Brain microvascular endothelial cell (primary cell): ENCODE data around the gene PRR16.

ENCODE experiments used
- DNase-seq: peaks from one replicate; pipeline ENCODE4 v3.0.0-alpha.2; 2020
- H3K27ac ChIP-seq: fragments of 250-450 bp; sonication (Bioruptor Pico); 2 replicates; pipeline ENCODE4 v1.5.1; 2020; ENCODE audit warnings: mild to moderate bottlenecking, moderate library complexity
- H3K27me3 ChIP-seq: fragments of 250-450 bp; sonication (Bioruptor Pico); replicated peaks from 2 replicates; pipeline ENCODE4 v1.5.1; 2020; ENCODE audit warnings: mild to moderate bottlenecking
- H3K36me3 ChIP-seq: fragments of 250-450 bp; sonication (Bioruptor Pico); replicated peaks from 2 replicates; pipeline ENCODE4 v1.5.1; 2020; ENCODE audit warnings: mild to moderate bottlenecking
- H3K4me3 ChIP-seq: 2 replicates; pipeline ENCODE4 v1.5.1; 2011; ENCODE audit warnings: low read depth, mild to moderate bottlenecking, control low read depth, low read length, moderate library complexity
- in situ Hi-C: cut with HindIII; loops from 2 replicates; pipeline ENCODE4 v1.10.0; 2017; ENCODE audit warnings: low sequenced_read_pairs, low pct_ligation_motif_present
- TF ChIP-seq, protein P1 (sequence below): IDR thresholded peaks from 2 replicates; pipeline ENCODE4 v1.5.1; 2011; ENCODE audit warnings: low read depth, mild to moderate bottlenecking, moderate library complexity, low read length, control low read depth, inconsistent platforms; ENCODE audit errors: missing control alignments

Gene PRR16

DNA sequence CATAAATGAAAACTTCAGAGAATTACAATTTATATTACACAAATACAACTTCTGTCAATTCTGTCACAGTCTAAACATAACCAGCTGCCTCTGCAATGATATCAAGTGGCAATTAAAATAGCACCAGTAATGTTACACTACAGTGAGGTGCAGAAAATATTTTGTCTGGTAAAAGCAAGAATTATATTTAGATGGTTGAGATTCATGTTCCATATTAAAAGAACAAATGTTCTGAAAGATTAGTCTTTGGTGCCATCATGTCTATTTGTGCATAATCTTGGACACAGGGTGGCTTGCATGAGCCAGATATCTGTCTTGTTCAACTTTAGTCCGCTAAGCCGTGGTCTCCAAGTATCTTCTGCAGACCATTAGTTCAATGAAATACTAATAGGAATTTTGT is 29.0 kb upstream of the PRR16 start:
- no peak overlapping the region for H3K27ac ChIP-seq
- no peak for DNase-seq
- no peaks in the 10 kb centered on the region for H3K27me3 ChIP-seq
- TF ChIP-seq, protein P1, sequence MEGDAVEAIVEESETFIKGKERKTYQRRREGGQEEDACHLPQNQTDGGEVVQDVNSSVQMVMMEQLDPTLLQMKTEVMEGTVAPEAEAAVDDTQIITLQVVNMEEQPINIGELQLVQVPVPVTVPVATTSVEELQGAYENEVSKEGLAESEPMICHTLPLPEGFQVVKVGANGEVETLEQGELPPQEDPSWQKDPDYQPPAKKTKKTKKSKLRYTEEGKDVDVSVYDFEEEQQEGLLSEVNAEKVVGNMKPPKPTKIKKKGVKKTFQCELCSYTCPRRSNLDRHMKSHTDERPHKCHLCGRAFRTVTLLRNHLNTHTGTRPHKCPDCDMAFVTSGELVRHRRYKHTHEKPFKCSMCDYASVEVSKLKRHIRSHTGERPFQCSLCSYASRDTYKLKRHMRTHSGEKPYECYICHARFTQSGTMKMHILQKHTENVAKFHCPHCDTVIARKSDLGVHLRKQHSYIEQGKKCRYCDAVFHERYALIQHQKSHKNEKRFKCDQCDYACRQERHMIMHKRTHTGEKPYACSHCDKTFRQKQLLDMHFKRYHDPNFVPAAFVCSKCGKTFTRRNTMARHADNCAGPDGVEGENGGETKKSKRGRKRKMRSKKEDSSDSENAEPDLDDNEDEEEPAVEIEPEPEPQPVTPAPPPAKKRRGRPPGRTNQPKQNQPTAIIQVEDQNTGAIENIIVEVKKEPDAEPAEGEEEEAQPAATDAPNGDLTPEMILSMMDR = no peak
- no peaks in the 10 kb centered on the region for H3K36me3 ChIP-seq
- in situ Hi-C loops = no loop called here
- H3K4me3 ChIP-seq = no peak overlapping the region

DNA sequence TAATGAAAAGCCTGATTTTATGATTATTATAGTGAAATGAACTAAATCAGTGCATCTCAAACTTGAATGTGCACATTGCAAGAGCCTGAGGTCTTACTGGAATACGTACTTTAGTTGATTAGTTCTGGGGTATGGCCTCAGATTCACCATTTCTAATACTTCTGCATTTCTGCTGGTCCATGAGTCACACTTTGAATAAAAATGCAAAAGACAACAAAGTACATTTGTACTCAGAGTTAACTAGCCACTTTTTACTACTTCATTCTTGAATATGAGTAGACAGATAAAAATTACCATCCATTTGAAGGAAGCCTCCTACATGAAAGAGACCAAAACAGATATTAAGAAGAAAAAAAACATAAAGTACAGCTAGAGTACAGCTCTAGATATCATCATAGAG is 27.1 kb upstream of the PRR16 start:
- H3K27ac ChIP-seq = no peak overlapping the region
- in situ Hi-C loops = no loop called here

DNA sequence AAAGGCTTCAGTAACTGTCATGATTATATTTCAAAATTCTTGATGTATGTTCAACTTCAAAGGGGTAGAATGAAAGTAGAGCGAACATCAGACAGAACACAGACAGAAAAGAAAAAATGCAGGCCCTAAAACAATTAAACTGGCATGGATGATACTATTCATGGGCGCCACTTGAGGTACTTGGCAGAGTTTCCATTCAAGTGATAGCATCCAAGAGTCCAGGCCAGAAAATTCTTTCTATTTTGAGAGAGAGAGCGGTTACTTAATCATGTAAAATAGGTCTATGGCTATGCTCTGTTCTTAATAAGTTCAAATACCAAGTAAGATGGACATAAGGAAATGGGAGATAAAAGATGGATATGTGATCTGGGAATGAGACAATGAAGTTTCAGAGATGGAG is 21.4 kb upstream of the PRR16 start:
- TF ChIP-seq, protein P1 = no peak
- no peak overlapping the region for H3K4me3 ChIP-seq
- no peaks in the 10 kb centered on the region for H3K36me3 ChIP-seq
- in situ Hi-C loops = no loop called here
- no peaks in the 10 kb centered on the region for H3K27me3 ChIP-seq
- no peak for DNase-seq
- H3K27ac ChIP-seq = no peak overlapping the region

More for the DNA sequence above, 27.1 kb upstream of the PRR16 start:
- TF ChIP-seq, protein P1 = no peak
- Histone ChIP-seq H3K27me3 (no peaks in the 10 kb centered on the region), H3K36me3 (no peaks in the 10 kb centered on the region), H3K4me3 (no peak overlapping the region)
- DNase-seq = peak; percentile 19

DNA sequence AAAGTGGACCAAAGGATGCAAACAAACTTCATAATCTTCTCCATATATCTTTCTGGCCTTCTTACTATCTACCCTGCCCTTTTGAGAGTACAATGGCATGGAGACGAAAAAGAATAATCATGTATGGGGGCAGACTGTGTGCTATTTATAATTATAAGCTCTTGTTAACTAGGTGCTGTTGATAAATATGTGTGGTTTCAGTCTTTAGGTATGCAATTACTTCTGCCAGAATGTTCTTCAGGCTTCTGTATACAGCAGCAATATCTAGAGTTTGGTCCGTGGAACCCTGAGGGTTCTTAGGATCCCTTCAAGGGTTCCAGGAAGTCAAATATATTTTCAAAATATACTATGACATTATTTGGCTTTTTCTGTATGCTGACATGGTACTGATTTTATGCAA is 20.5 kb upstream of the PRR16 start:
- Histone ChIP-seq H3K4me3 (no peak overlapping the region), H3K27me3 (no peaks in the 10 kb centered on the region), H3K36me3 (no peaks in the 10 kb centered on the region), H3K27ac (no peak overlapping the region)
- DNase-seq = no peak
- TF ChIP-seq, protein P1 = no peak
- in situ Hi-C loops = no loop called here

DNA sequence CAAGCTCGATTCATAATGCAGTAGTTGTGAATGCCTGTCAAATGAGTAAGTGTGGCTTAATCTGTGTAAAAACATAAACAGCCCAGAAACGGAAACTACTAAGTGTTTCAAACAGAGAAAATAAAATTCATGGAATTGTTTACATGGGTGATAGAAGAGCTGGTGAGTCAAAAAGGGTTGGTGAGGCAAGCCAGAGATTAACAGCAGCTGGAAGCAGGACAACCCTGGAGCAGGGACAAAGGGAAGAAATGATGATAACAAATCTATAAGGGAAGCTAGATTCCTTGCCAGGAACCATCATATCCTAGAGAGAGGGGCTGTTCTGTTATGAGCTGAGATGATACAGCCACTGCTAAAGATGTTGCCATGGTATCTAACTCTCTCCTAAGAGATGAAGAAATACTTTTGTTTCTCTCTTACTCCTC is 18.0 kb upstream of the PRR16 start:
- H3K27ac ChIP-seq = peak overlapping the region; percentile 82
- TF ChIP-seq, protein P1 = no peak
- H3K36me3 ChIP-seq = no peaks in the 10 kb centered on the region
- no peaks in the 10 kb centered on the region for H3K27me3 ChIP-seq
- in situ Hi-C loops = no loop called here
- H3K4me3 ChIP-seq = no peak overlapping the region
- DNase-seq = peak; percentile 91

DNA sequence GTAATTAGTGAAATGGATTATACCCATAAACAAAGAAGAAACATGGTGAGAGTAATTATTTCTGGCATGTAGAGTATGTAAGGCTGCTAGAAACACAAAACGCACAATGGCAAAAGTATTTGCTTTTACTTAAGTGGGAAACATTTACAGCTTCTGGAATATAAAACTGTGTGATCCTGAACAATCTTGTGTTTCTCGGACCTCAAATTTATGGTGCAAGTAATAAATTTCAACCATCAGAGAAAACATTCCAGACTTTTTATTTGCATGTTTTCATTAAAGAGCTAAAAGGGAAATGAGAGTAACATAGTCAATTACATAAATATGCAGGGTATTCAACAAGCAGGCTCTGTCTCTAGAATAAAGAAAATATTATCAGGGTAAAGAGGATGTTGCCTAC is 17.2 kb upstream of the PRR16 start:
- Histone ChIP-seq H3K27ac (peak overlapping the region; percentile 82), H3K4me3 (no peak overlapping the region), H3K36me3 (no peaks in the 10 kb centered on the region), H3K27me3 (no peaks in the 10 kb centered on the region)
- TF ChIP-seq, protein P1 = no peak
- DNase-seq = no peak
- in situ Hi-C loops = no loop called here
